ENCODE measurements around the gene VPS39.

Gene VPS39

DNA sequence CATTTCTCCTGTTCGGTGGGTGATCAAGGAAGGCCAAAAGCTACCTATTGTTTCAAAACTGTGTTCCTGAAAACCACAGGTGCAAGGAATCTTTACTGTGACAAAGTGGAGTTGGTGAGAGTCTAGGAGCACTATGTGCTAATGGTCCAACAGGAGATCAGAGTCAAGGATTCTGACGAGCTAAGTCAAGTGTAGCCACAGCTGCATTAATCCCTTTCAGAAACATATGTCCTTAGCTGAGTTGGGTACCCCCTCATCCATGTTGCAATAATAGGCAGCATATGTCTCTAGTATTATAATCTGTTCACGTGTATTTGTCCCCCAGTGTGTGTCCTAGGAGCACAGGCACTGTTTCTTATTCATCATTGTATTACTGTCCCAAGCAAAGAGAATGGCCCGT is 1.7 kb downstream of the VPS39 start:
- peaks cover 0 to 42% (median 12%) of the 10 kb centered on the region in 11 experiments; a peak in 11 of 22 replicates for H4K20me1 ChIP-seq
- peak overlapping the region in 3 of 10 experiments; percentile 78 to 94 (median 90); a peak in 2 of 20 replicates for H3K4me3 ChIP-seq
- H3K9ac ChIP-seq: no peak overlapping the region
- H3K36me3 ChIP-seq: peaks cover 25 to 65% (median 44%) of the 10 kb centered on the region in 11 experiments
- H3K27me3 ChIP-seq: no peaks in the 10 kb centered on the region
- no peak for TF ChIP-seq Cebpa-rat (IDR thresholded peaks at IDR 0.05)
- H3K27ac ChIP-seq: no peak overlapping the region
- peak overlapping the region; percentile 75 to 99 (median 90) for H3K4me2 ChIP-seq
- H3K9me3 ChIP-seq (replicated peaks in 1 of 11): no peaks in the 10 kb centered on the region
- peaks cover 13 to 26% (median 19%) of the 10 kb centered on the region in 10 experiments for H3K4me1 ChIP-seq

DNA sequence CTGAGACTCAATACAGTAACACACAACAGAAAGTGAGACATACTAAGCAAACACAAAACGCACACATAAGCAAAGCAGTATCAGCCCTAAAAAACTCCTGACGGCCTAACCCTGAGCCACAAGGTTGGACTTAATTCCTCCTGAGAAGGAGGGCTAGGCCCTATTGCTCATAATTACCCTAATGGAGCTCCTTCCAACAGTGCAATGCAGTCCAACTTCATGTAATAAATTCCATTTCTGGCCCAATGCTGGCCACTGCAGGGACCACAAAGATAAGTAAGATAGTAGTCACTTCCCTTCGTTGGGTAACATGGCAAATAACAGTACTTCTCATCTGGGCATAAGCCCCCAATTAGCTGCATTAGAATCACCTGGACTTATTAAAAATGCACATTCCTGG is 4.2 kb downstream of the VPS39 start:
- Histone ChIP-seq H4K20me1 (peaks cover 0 to 66% (median 19%) of the 10 kb centered on the region in 11 experiments; a peak in 12 of 22 replicates), H3K4me1 (peaks cover 13 to 26% (median 19%) of the 10 kb centered on the region in 10 experiments), H3K27ac (no peak overlapping the region), H3K4me2 (no peak overlapping the region), H3K4me3 (no peak overlapping the region), H3K36me3 (peaks cover 12 to 60% (median 35%) of the 10 kb centered on the region in 11 experiments), H3K9ac (no peak overlapping the region), H3K9me3 (replicated peaks in 1 of 11) (no peaks in the 10 kb centered on the region), H3K27me3 (no peaks in the 10 kb centered on the region)
- TF ChIP-seq Cebpa-rat (IDR thresholded peaks at IDR 0.05): no peak

DNA sequence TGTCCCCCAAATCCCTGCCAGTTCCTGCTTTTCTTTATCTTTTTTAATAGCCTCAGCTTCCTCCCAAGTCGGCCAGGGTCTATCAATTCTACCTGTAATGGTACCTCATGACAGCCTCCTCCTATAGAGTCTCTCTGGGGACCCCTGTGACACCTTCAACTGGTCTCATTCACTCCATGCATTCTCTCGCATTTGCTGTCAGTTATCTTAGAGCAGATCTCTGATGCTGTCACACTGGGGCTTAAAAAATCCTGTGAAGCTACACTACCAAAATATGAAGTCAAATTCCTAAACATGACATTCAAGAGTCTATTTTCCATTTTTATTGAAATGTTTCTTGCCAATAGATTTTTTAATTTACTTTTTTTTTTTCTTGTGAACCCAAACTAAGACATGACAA is 5.5 kb downstream of the VPS39 start:
- Histone ChIP-seq H3K4me3 (no peak overlapping the region), H3K9ac (no peak overlapping the region), H3K9me3 (replicated peaks in 1 of 11) (peaks cover 0 to 2% (median under 1%) of the 10 kb centered on the region in 11 experiments; a peak in 5 of 22 replicates), H3K4me1 (peaks cover 12 to 20% (median 14%) of the 10 kb centered on the region in 10 experiments), H3K36me3 (peaks cover 23 to 69% (median 47%) of the 10 kb centered on the region in 11 experiments), H3K27me3 (no peaks in the 10 kb centered on the region), H3K4me2 (no peak overlapping the region), H3K27ac (no peak overlapping the region), H4K20me1 (peaks cover 0 to 66% (median 19%) of the 10 kb centered on the region in 11 experiments; a peak in 12 of 22 replicates)
- TF ChIP-seq Cebpa-rat (IDR thresholded peaks at IDR 0.05): no peak

DNA sequence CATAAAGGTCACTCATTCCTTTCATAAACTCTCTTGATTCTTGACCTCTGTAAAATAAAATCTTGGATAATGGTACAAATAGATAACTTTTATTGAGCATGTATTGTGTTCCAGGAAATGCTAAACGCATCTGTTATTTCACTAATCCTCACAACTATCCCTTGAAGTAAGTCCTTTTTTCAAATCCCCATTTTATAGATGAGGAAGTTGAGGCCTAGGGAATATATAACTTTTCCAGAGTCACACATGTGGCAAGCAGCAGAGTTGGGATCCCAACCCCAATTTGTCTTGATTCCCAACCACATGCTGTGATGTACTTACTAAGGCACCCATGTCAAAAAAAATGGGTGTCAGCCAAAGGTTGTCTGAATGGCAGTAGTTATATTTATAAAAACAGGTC is 6.3 kb downstream of the VPS39 start:
- peaks cover 5 to 14% (median 7%) of the 10 kb centered on the region in 10 experiments for H3K4me1 ChIP-seq
- H3K36me3 ChIP-seq: peaks cover 28 to 74% (median 53%) of the 10 kb centered on the region in 11 experiments
- no peak overlapping the region for H3K4me3 ChIP-seq
- H3K9ac ChIP-seq: no peak overlapping the region
- peaks cover 0 to 66% (median 19%) of the 10 kb centered on the region in 11 experiments; a peak in 12 of 22 replicates for H4K20me1 ChIP-seq
- TF ChIP-seq Cebpa-rat (IDR thresholded peaks at IDR 0.05): no peak
- H3K9me3 ChIP-seq (replicated peaks in 1 of 11): peaks cover 0 to 7% (median 5%) of the 10 kb centered on the region in 11 experiments; a peak in 14 of 22 replicates
- H3K27me3 ChIP-seq: no peaks in the 10 kb centered on the region
- H3K27ac ChIP-seq: no peak overlapping the region
- no peak overlapping the region for H3K4me2 ChIP-seq

DNA sequence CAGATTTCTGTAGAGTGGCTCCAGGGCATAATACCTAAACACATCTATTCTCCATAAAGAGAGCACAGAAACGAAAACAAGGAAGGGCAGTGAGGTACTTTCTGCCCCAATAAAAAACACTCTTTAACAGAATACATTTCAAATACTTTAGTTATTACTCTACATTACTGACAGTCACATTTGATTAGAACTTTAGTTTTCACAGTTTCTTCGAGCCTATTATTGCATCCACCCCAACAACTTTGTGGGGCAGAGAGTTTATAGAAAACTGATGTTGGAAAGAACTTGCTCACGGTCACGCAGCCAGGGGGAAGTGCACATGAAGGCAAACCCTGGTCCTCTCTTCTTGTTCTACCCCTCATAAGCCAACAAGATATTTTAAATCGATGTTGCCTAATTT is 9.0 kb downstream of the VPS39 start:
- peaks cover 0 to 62% (median 17%) of the 10 kb centered on the region in 11 experiments; a peak in 11 of 22 replicates for H4K20me1 ChIP-seq
- H3K4me2 ChIP-seq: no peak overlapping the region
- H3K27me3 ChIP-seq: no peaks in the 10 kb centered on the region
- no peak for TF ChIP-seq Cebpa-rat (IDR thresholded peaks at IDR 0.05)
- peaks cover 0 to 3% (median 0%) of the 10 kb centered on the region in 10 experiments; a peak in 1 of 20 replicates for H3K4me1 ChIP-seq
- no peak overlapping the region for H3K4me3 ChIP-seq
- no peak overlapping the region for H3K27ac ChIP-seq
- H3K9ac ChIP-seq: no peak overlapping the region
- peaks cover 12 to 30% (median 28%) of the 10 kb centered on the region in 11 experiments for H3K9me3 ChIP-seq (replicated peaks in 1 of 11)
- peaks cover 46 to 94% (median 68%) of the 10 kb centered on the region in 11 experiments for H3K36me3 ChIP-seq

DNA sequence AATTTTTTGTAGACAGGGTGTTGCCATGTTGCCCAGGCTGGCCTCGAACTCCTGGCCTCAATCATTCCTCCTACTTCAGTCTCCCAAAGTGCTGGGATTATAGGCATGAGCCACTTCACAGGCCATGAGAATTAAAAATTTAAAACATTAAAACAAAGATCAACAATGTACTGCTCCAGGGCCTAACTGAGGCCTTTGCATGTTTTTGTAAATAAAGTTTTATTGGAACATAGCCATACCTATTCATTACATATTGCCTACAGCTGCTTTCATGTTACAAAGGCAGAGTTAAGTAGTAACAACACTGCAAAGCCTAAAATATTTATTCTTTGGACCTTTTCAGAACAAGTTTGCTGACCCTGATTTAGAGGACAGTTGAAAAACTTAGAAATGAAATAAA is 9.6 kb downstream of the VPS39 start:
- no peak overlapping the region for H3K4me2 ChIP-seq
- TF ChIP-seq Cebpa-rat (IDR thresholded peaks at IDR 0.05): no peak
- H3K9ac ChIP-seq: no peak overlapping the region
- no peaks in the 10 kb centered on the region for H3K4me1 ChIP-seq
- H3K27me3 ChIP-seq: no peaks in the 10 kb centered on the region
- no peak overlapping the region for H3K4me3 ChIP-seq
- no peak overlapping the region for H3K27ac ChIP-seq
- H4K20me1 ChIP-seq: peaks cover 0 to 62% (median 12%) of the 10 kb centered on the region in 11 experiments; a peak in 10 of 22 replicates
- H3K36me3 ChIP-seq: peaks cover 52 to 94% (median 69%) of the 10 kb centered on the region in 11 experiments
- peaks cover 12 to 34% (median 31%) of the 10 kb centered on the region in 11 experiments for H3K9me3 ChIP-seq (replicated peaks in 1 of 11)

DNA sequence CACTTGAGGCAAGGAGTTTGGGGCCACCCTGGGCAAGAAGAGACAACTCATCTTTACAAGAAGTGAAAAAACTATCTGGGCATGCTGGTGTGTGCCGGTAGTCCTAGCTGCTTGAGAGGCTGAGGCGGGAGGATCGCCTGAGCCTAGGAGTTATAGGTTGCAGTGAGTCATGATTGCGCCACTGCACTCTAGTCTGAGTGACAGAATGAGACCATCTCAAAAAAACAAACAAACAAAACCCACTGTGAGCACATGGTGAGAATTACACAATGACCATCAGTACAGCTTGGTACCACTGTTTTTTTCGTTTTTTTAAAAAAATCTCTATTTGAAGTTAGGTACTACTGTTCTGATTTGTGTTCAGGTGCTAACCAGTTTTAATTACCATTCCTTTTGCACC is 13.6 kb downstream of the VPS39 start:
- no peak for TF ChIP-seq Cebpa-rat (IDR thresholded peaks at IDR 0.05)
- H3K9me3 ChIP-seq (replicated peaks in 1 of 11): peaks cover 12 to 34% (median 31%) of the 10 kb centered on the region in 11 experiments
- no peak overlapping the region for H3K4me3 ChIP-seq

DNA sequence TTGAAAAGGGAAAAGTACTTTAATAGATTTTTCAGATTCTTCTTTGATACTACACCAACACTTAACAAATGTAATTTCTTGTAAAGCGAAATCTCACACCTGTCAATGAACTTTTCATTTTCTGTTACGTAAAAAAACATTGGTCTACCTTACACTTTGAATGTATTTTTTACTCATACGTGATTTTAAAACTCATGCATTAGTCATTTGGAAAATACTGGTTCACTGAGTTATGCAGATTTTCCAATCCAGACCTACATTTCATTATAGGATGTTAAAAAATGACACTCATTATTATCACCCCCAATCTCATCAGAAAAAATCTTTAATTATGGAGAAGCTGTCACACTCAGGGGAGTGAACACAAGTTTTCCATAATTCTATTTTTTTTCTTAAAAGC is 14.7 kb downstream of the VPS39 start:
- Histone ChIP-seq H3K4me1 (no peaks in the 10 kb centered on the region), H3K27ac (no peak overlapping the region), H4K20me1 (peaks cover 0 to 35% (median 4%) of the 10 kb centered on the region in 11 experiments; a peak in 6 of 22 replicates), H3K4me3 (no peak overlapping the region), H3K9me3 (replicated peaks in 1 of 11) (peaks cover 12 to 34% (median 31%) of the 10 kb centered on the region in 11 experiments), H3K4me2 (no peak overlapping the region), H3K27me3 (no peaks in the 10 kb centered on the region), H3K9ac (no peak overlapping the region), H3K36me3 (peaks cover 67 to 93% (median 84%) of the 10 kb centered on the region in 11 experiments)
- TF ChIP-seq Cebpa-rat (IDR thresholded peaks at IDR 0.05): no peak

More for the DNA sequence above, 13.6 kb downstream of the VPS39 start:
- H3K4me1 ChIP-seq: no peaks in the 10 kb centered on the region
- H3K4me2 ChIP-seq: no peak overlapping the region
- peaks cover 0 to 40% (median 4%) of the 10 kb centered on the region in 11 experiments; a peak in 6 of 22 replicates for H4K20me1 ChIP-seq
- H3K27ac ChIP-seq: no peak overlapping the region
- peaks cover 67 to 93% (median 84%) of the 10 kb centered on the region in 11 experiments for H3K36me3 ChIP-seq
- no peaks in the 10 kb centered on the region for H3K27me3 ChIP-seq
- no peak overlapping the region for H3K9ac ChIP-seq

DNA sequence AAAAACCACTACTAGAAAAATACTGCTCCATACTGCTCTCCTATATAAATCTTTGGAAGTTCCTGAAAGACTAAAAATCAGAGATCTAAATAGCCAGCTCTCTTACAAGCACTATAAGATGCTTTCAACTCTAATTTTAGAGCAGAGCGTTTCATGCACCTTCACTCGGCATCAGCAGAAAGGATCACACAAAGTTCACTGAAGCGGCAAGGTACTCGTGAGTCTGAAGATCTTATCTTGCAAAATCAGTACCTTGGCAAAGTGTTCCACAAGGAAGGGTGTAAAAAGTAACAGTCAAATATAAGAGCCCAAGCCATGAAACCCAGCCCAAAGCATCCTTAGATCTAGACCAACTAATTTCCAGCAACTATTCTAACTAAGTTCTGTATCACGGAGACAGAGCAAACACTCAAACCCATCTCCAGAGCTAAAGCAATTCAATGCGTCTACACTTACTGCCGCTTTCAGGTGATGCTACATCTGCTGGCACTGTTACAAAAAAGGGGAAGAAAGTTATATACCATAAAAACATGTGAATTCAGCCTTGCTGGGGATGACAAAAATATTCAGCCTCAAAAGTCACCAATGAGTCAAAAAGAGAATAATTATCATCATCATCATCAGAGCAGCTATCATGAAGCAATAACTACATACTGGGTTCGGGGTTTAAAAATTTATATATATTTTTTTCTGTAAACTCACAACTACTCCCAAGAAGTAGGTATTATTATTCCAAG is 16.3 kb downstream of the VPS39 start:
- TF ChIP-seq Cebpa-rat (IDR thresholded peaks at IDR 0.05): no peak
- no peak overlapping the region for H3K4me2 ChIP-seq
- H3K27ac ChIP-seq: no peak overlapping the region
- peaks cover 71 to 95% (median 88%) of the 10 kb centered on the region in 11 experiments for H3K36me3 ChIP-seq
- no peak overlapping the region for H3K4me3 ChIP-seq
- no peaks in the 10 kb centered on the region for H3K27me3 ChIP-seq
- no peak overlapping the region for H3K9ac ChIP-seq
- peaks cover 0 to 41% (median 4%) of the 10 kb centered on the region in 11 experiments; a peak in 6 of 22 replicates for H4K20me1 ChIP-seq
- H3K4me1 ChIP-seq: no peaks in the 10 kb centered on the region
- peaks cover 5 to 29% (median 25%) of the 10 kb centered on the region in 11 experiments; a peak in 21 of 22 replicates for H3K9me3 ChIP-seq (replicated peaks in 1 of 11)

Data from BLaER1 treated with 17β-estradiol and CSF1 and Interleukin-3, amounts not matched to agents 10 nM and 100 nM (cell line).